Mononuclear cell (primary cell): ENCODE data around the gene SNPH. TPM values are rescaled to one million over a fixed set of nuclear protein-coding genes. Genes with fewer than 3 reads are reported as not detected.

Experiments
- H3K27me3 ChIP-seq: 2 replicates; pipeline ENCODE4 v1.6.0; 2011; ENCODE audit warnings: low read length, control low read depth; ENCODE audit not compliant: insufficient read depth
- H3K4me1 ChIP-seq: 2 replicates; pipeline ENCODE4 v1.5.1; 2011; ENCODE audit warnings: mild to moderate bottlenecking, low read length, control low read depth; ENCODE audit not compliant: insufficient read depth
- H3K4me3 ChIP-seq: 2 replicates; pipeline ENCODE4 v1.5.1; 2011; ENCODE audit warnings: mild to moderate bottlenecking, low read length, moderate library complexity
- H3K9me3 ChIP-seq: 2 replicates; pipeline ENCODE4 v1.5.1; 2011; ENCODE audit warnings: low read depth, mild to moderate bottlenecking, control low read depth, low read length
- total RNA-seq: library from RNA; depleted of rRNA; stranded (reverse); fragments of >200 nt; gene quantifications from one replicate; pipeline ENCODE4 v1.2.3, GENCODE V29; 2012

The SNPH gene
- total RNA-seq, 1 donor, result 9.7 TPM

- no peaks in the 10 kb centered on the region for H3K9me3 ChIP-seq
- H3K4me3 ChIP-seq, result no peak overlapping the region
- H3K4me1 ChIP-seq, result peaks cover 5% of the 10 kb centered on the region
- H3K27me3 ChIP-seq, result no peaks in the 10 kb centered on the region
These were observed 8.6 kb downstream of the SNPH start for GRCh38 chr20:1274485-1275311.

- H3K9me3 ChIP-seq, result no peaks in the 10 kb centered on the region
- H3K4me1 ChIP-seq, result peaks cover 5% of the 10 kb centered on the region
- no peak overlapping the region for H3K4me3 ChIP-seq
- no peaks in the 10 kb centered on the region for H3K27me3 ChIP-seq
These were observed 9.8 kb downstream of the SNPH start for GRCh38 chr20:1275919-1276318.

GRCh38 chr20:1277529-1278322 lies 11.6 kb downstream of the SNPH start:
- Histone ChIP-seq H3K27me3 (no peaks in the 10 kb centered on the region), H3K4me3 (no peak overlapping the region), H3K4me1 (peaks cover 4% of the 10 kb centered on the region), H3K9me3 (no peaks in the 10 kb centered on the region)

GRCh38 chr20:1278993-1279392 lies 12.9 kb downstream of the SNPH start:
- no peaks in the 10 kb centered on the region for H3K4me1 ChIP-seq
- H3K27me3 ChIP-seq, result no peaks in the 10 kb centered on the region
- no peaks in the 10 kb centered on the region for H3K9me3 ChIP-seq
- H3K4me3 ChIP-seq, result no peak overlapping the region

- H3K4me1 ChIP-seq, result no peaks in the 10 kb centered on the region
- H3K9me3 ChIP-seq, result no peaks in the 10 kb centered on the region
- H3K27me3 ChIP-seq, result no peaks in the 10 kb centered on the region
- H3K4me3 ChIP-seq, result no peak overlapping the region
These were observed 14.4 kb downstream of the SNPH start for GRCh38 chr20:1280195-1281102.

- H3K9me3 ChIP-seq, result no peaks in the 10 kb centered on the region
- H3K4me3 ChIP-seq, result no peak overlapping the region
- peaks cover 4% of the 10 kb centered on the region for H3K4me1 ChIP-seq
- no peaks in the 10 kb centered on the region for H3K27me3 ChIP-seq
These were observed 15.4 kb downstream of the SNPH start for GRCh38 chr20:1281279-1282057.

GRCh38 chr20:1282966-1283365 lies 16.9 kb downstream of the SNPH start:
- Histone ChIP-seq H3K9me3 (no peaks in the 10 kb centered on the region), H3K4me1 (peaks cover 9% of the 10 kb centered on the region), H3K27me3 (no peaks in the 10 kb centered on the region), H3K4me3 (no peak overlapping the region)

- no peaks in the 10 kb centered on the region for H3K27me3 ChIP-seq
- H3K4me1 ChIP-seq, result peaks cover 9% of the 10 kb centered on the region
- no peaks in the 10 kb centered on the region for H3K9me3 ChIP-seq
- no peak overlapping the region for H3K4me3 ChIP-seq
These were observed 17.7 kb downstream of the SNPH start for GRCh38 chr20:1283522-1284510.

GRCh38 chr20:1286267-1287024 lies 20.4 kb downstream of the SNPH start:
- peaks cover 9% of the 10 kb centered on the region for H3K4me1 ChIP-seq
- no peaks in the 10 kb centered on the region for H3K27me3 ChIP-seq
- no peak overlapping the region for H3K4me3 ChIP-seq
- H3K9me3 ChIP-seq, result no peaks in the 10 kb centered on the region

GRCh38 chr20:1287306-1287705 lies 21.2 kb downstream of the SNPH start:
- no peaks in the 10 kb centered on the region for H3K27me3 ChIP-seq
- H3K4me1 ChIP-seq, result peaks cover 9% of the 10 kb centered on the region
- H3K9me3 ChIP-seq, result no peaks in the 10 kb centered on the region
- H3K4me3 ChIP-seq, result no peak overlapping the region

GRCh38 chr20:1287787-1288569 lies 21.9 kb downstream of the SNPH start:
- Histone ChIP-seq H3K27me3 (no peaks in the 10 kb centered on the region), H3K4me3 (no peak overlapping the region), H3K4me1 (peaks cover 9% of the 10 kb centered on the region), H3K9me3 (no peaks in the 10 kb centered on the region)

- H3K4me1 ChIP-seq, result peaks cover 7% of the 10 kb centered on the region
- no peaks in the 10 kb centered on the region for H3K27me3 ChIP-seq
- no peak overlapping the region for H3K4me3 ChIP-seq
- H3K9me3 ChIP-seq, result no peaks in the 10 kb centered on the region
These were observed 25.2 kb downstream of the SNPH start for GRCh38 chr20:1291191-1291741.
